Left ventricle myocardium inferior (tissue), 1 donor: ENCODE results near the gene RNF123. TPM values are rescaled to one million over a fixed set of nuclear protein-coding genes. Genes with fewer than 3 reads are reported as not detected.

Source experiments
- DNase-seq: peaks from one replicate; pipeline ENCODE4 v3.0.0-alpha.2; 2020
- H3K27ac ChIP-seq: fragments of 200-600 bp; replicated peaks from 2 replicates; pipeline ENCODE4 v1.8.0; 2021
- H3K27me3 ChIP-seq: fragments of 200-600 bp; 2 replicates; pipeline ENCODE4 v1.8.0; 2021; ENCODE audit warnings: low read depth
- H3K36me3 ChIP-seq: fragments of 200-600 bp; 2 replicates; pipeline ENCODE4 v1.8.0; 2021
- H3K4me1 ChIP-seq: fragments of 200-600 bp; 2 replicates; pipeline ENCODE4 v1.8.0; 2021
- H3K4me3 ChIP-seq: fragments of 200-600 bp; 2 replicates; pipeline ENCODE4 v1.8.0; 2021; ENCODE audit warnings: mild to moderate bottlenecking, moderate library complexity
- H3K9me3 ChIP-seq: fragments of 200-600 bp; replicated peaks from 2 replicates; pipeline ENCODE4 v1.8.0; 2021
- intact Hi-C: fragments of 100-400 bp; cut with micrococcal nuclease; formaldehyde crosslinking; loops from one replicate; pipeline ENCODE4 v1.11.0; 2022
- total RNA-seq: library from RNA; stranded (reverse); fragmentation: NEBNext Ultra II Directional; extraction: Animal tissue kit (Norgen Biotek cat#: 25700); gene quantifications from one replicate; pipeline ENCODE4 v1.2.1, GENCODE V29; 2021
- TF ChIP-seq, protein P1 (sequence below): fragments of 200-600 bp; IDR thresholded peaks from 2 replicates; pipeline ENCODE4 v1.8.0; 2021; ENCODE audit warnings: antibody characterized with exemption, mild to moderate bottlenecking, borderline replicate concordance
- donor health status: DM: no; HTN: yes; CAD: no; lungs with severe emphysema.

The RNF123 gene
- total RNA-seq, 1 donor from 2014 or later = 48.6 TPM

DNA sequence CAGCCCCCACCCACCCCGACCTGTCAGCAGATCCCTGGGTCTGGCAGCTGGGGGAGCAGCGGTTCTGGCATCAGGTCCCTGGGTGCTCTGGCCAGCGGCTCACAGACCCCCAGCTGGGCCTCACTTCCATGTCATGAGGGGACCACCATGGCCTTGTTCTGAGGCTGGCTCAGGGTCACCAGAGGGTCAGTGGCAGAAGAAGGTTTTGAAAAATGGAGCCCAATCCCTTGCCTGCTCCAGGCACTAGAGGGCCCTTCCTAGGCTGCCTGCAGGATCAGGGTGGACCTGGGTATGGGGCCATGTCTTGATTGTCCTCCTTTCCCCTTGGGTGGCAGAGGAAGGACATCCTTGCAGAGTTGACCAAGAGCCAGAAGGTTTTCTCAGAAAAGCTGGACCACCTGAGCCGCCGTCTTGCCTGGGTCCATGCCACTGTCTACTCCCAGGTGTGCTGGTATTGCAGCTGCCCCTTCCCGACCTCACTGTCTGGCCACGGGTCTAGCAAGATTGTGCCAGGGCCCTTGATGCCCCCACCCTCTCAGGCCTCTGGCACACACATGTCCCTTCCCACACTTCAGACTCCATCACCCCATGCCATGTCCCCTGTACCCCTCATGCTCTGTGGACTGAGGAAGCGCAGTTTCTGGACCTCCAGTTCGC lies 17.2 kb downstream of the RNF123 start:
- Histone ChIP-seq H3K27ac (no peak overlapping the region), H3K36me3 (peaks cover 43% of the 10 kb centered on the region), H3K9me3 (no peaks in the 10 kb centered on the region), H3K27me3 (no peaks in the 10 kb centered on the region), H3K4me1 (peaks cover 7% of the 10 kb centered on the region), H3K4me3 (no peak overlapping the region)
- intact Hi-C loops = no loop called here
- DNase-seq = no peak
- TF ChIP-seq, protein P1, sequence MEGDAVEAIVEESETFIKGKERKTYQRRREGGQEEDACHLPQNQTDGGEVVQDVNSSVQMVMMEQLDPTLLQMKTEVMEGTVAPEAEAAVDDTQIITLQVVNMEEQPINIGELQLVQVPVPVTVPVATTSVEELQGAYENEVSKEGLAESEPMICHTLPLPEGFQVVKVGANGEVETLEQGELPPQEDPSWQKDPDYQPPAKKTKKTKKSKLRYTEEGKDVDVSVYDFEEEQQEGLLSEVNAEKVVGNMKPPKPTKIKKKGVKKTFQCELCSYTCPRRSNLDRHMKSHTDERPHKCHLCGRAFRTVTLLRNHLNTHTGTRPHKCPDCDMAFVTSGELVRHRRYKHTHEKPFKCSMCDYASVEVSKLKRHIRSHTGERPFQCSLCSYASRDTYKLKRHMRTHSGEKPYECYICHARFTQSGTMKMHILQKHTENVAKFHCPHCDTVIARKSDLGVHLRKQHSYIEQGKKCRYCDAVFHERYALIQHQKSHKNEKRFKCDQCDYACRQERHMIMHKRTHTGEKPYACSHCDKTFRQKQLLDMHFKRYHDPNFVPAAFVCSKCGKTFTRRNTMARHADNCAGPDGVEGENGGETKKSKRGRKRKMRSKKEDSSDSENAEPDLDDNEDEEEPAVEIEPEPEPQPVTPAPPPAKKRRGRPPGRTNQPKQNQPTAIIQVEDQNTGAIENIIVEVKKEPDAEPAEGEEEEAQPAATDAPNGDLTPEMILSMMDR = no peak

DNA sequence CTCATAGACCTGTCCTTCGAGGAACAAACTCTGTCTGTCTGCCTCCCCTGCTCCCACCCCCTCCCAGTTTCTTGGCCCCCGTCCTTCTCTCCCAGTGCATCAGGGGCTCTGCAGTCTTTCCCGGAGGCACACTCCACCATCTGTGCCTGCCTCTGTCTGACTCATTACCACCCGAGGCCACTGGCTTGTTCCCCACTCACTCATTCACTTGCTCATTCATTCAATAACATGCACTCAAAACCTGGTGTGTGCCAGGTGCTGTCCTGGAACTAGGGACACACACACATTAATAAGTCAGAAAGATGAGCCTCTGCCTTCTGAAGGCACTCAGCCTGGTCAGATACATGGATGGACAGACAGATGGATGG lies 17.7 kb downstream of the RNF123 start:
- DNase-seq = no peak
- TF ChIP-seq, protein P1 = no peak

DNA sequence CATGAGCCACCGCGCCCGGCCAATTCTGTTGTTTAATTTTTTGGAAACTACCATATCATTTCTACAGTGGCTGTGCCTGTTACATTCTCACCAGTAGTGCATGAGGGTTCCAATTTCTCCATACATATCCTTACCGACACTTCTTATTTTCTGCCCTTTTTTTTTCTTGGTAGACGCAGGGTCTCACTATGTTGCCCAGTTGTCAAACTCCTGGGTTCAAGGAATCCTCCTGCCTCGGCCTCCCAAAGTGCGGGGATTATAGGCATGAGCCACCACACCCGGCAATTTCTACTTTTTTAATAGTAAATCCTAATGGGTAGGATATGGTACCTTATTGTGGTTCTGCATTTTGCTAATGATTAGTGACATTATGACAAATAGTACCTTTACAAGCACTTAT lies 20.5 kb downstream of the RNF123 start:
- Histone ChIP-seq H3K4me1 (no peaks in the 10 kb centered on the region), H3K36me3 (peaks cover 32% of the 10 kb centered on the region), H3K9me3 (no peaks in the 10 kb centered on the region), H3K27ac (no peak overlapping the region), H3K27me3 (no peaks in the 10 kb centered on the region), H3K4me3 (no peak overlapping the region)
- intact Hi-C loops = no loop called here
- DNase-seq = no peak
- TF ChIP-seq, protein P1 = no peak

More for the DNA sequence above, 17.7 kb downstream of the RNF123 start:
- Histone ChIP-seq H3K36me3 (peaks cover 38% of the 10 kb centered on the region), H3K9me3 (no peaks in the 10 kb centered on the region), H3K4me1 (peaks cover 7% of the 10 kb centered on the region), H3K27me3 (no peaks in the 10 kb centered on the region), H3K27ac (no peak overlapping the region), H3K4me3 (no peak overlapping the region)
- intact Hi-C loops = no loop called here

DNA sequence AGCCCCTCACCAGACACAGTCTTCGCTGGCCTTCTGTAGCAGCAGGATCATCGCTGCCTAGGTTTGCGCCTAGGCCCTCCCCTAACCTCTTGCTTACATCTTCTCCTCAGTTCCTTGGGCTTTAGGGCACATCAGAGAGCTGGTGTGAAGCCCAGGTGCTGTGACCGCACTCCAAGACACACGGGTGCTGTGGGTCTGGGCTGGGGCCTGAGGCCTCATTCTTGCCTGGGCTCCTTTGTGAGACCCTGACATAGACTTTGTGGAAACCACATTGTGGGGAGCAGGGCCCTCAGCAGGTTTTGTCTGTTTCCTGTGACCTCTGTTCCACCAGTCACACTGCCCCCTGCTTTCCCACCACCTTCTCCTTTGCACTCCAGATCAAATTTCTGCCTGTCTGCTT lies 22.1 kb downstream of the RNF123 start:
- DNase-seq = no peak
- peaks cover 32% of the 10 kb centered on the region for H3K36me3 ChIP-seq
- TF ChIP-seq, protein P1 = no peak
- H3K27ac ChIP-seq = no peak overlapping the region
- intact Hi-C loops = no loop called here
- no peak overlapping the region for H3K4me3 ChIP-seq
- no peaks in the 10 kb centered on the region for H3K9me3 ChIP-seq
- no peaks in the 10 kb centered on the region for H3K4me1 ChIP-seq
- H3K27me3 ChIP-seq = no peaks in the 10 kb centered on the region

DNA sequence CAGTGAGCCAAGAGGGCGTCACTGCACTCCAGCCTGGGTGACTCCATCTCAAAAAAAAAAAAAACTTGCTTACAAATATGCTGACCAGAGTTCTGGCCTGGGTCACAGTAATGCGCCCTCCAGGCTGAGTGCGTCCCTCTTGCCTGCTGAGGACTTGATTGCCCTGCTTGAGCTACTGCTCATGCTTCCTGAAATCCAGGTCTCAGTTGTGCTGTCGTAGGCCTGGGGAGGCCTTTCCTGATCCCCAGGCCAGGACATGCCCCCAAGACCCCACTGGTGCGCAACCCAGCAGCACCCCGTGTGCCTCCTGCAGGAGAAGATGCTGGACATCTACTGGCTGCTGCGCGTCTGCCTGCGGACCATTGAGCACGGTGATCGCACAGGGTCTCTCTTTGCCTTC lies 22.8 kb downstream of the RNF123 start:
- DNase-seq = no peak
- TF ChIP-seq, protein P1 = no peak
- Histone ChIP-seq H3K36me3 (peaks cover 31% of the 10 kb centered on the region), H3K27ac (no peak overlapping the region), H3K4me1 (no peaks in the 10 kb centered on the region), H3K4me3 (no peak overlapping the region), H3K9me3 (no peaks in the 10 kb centered on the region), H3K27me3 (no peaks in the 10 kb centered on the region)
- intact Hi-C loops = no loop called here
